Posterior cingulate gyrus (tissue), 11 donors: Measurements from ENCODE around the gene FAM135A.
"Not testable (repeated sequence)": the region's sequence is repeated elsewhere in the genome, so short reads cannot be mapped to it uniquely, and the experiment has no call there.

ENCODE experiments used
- DNase-seq, 10 donors: peaks; one replicate each; pipeline versions ENCODE4 v3.0.0 to v3.0.0-alpha.2; 2020 to 2021; ENCODE audit warnings: mixed read lengths in 3 of 10
- intact Hi-C: fragments of 100-400 bp; cut with DNase I; formaldehyde crosslinking; loops from one replicate; pipeline ENCODE4 v1.15.1; 2023

FAM135A gene

DNA sequence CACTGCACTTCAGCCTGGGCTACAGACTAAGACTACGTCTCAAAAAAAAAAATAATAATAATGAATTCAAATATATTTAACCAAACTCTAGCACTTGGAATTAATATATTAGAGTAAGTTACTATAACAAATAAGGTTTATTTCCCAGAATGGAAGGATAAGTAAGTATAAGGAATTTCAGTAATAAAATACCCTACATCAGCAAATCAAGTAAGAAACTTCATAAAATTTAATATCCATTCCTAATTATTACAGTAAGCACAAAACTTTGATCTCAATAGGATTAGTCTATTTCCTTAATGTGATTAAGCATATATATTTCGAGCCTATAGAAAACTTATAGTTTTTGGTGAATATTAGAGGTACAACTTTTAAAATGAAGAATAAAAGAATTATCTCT, 116.7 kb downstream of the FAM135A start:
- intact Hi-C loops = no loop called here
- DNase-seq = no peak

DNA sequence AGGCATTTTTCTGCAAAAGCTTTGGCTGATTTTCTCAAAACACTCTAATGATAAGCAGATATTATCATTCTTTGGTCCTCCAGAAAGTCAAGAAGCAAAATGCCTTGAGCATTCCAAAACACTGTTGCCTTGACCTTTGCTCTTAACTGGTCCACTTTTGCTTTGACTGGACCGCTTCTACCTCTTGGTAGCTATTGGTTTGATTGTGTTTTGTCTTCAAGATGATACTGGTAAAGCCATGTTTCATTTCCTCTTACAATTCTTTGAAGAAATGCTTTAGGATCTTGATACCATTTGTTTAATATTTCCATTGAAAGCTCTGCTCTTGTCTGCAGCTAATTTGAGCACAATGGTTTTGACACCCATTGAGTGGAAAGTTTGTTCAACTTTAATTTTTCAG, 117.8 kb downstream of the FAM135A start:
- DNase-seq = no peak

DNA sequence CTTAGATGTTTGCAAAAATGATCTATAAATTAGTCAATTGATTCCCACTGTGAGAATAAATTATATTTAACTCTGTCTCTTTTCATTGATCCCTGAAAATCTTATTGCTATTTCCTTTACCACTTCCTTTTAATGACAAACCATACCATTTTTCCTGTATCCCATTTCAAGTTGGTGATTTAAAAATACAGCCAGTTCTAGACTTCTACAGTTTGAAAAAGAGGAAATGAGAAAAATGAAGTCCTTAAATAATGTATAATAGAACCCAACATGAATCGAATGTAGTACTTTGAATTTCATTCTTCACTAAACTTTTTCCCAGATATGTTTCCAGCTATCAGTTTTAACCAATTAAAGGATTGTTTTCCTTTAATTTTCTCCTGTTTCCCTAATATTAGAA, 124.0 kb downstream of the FAM135A start:
- intact Hi-C loops = no loop called here
- no peak for DNase-seq

More for the DNA sequence above, 117.8 kb downstream of the FAM135A start:
- intact Hi-C loops = no loop called here

DNA sequence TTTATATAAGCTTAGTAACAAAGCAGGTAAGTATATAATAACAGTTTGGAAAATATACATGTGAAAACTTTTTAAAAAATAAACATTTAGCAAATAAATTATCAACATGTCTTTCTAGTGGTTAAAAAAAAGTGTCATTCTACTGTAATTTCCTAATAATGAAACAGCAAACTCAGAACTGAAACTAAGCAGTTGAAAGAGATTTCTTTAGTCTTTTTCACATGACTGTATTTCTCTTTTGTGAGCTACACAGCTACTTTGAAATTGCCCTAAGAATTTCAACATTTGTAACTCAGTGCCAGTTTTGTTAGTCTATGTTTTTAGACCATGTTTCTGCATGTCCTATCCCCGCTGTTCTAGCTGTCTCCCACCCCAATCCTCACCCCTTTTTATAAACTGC, 125.1 kb downstream of the FAM135A start:
- DNase-seq = no peak
- intact Hi-C loops = no loop called here

DNA sequence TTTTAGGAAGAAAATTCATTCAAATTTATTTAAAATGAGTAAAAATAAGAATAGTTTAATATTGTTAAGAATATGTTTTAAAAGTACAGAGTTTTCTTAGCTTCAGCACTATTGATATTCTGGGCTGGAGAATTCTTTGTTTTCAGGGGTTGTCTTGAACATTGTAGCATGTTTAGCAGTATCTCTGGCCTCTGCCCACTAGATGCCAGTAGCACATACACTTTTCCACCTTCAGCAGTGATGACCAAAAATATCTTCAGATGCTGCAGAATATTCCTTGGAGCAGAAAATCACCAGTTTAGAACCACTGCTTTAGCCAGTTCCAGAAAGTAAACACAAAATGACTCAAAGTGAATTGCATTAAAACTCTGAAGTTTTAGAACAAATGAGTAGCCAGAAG, 134.0 kb downstream of the FAM135A start:
- no peak for DNase-seq

DNA sequence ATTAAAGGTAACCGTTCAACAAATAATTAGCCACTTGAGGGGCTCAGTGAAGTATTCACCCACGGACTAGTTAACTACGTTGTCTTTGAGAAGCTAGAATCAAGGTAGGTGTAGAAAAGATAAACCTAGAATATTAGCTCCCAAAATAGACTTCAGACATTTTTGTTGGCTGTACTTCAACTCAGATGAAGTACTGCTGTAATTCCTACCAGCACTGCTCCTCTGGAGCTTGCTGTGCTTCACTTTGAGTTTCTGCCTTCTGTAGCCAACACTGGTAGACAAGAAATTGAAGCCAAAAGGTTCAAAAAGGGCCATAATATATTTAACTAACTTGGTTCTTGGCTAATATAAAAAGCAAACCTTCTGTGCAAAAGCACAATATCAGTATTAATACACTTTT, 134.6 kb downstream of the FAM135A start:
- no peak for DNase-seq
- intact Hi-C loops = loop anchor here (1.0 kb wide), 1 partner anchor 138 kb away; no protein-coding TSS in a partner anchor

More for the DNA sequence above, 134.0 kb downstream of the FAM135A start:
- intact Hi-C loops = loop anchor here (1.0 kb wide), 1 partner anchor 139 kb away; no protein-coding TSS in a partner anchor

DNA sequence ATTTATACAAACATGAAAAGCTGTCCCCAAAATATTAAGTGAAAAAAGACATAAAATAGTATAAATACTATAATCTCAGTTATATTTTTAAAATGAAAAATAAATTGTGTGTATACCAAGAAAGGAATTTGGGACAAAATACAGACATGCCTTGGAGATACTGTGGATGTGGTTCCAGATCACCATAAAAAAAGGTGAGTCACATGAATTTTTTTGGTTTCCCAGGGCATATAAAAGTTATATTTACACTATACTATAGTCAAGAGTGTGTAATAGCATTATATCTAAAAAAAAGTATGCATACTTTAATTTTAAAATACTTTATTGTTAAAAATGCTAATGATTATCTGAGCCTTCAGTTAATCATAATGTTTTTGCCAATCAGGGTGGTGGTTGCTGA, 136.0 kb downstream of the FAM135A start:
- DNase-seq = no peak
- intact Hi-C loops = no loop called here

DNA sequence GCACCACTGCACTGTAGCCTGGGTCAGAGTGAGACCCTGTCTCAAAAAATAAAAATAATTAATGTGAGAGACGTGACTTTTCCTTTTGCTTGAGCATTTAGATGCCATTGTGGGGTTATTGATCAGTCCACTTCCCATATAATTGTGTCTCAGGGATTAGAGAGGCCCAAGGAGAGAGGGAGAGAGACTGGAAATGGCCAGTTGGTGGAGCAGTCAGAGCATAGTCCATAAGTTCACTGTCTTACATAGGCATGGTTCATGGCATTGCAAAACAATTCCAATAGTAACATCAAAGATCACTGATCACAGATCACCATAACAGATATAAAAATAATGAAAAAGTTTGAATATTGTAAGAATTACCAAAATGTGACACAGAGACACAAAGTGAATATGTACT, 138.3 kb downstream of the FAM135A start:
- no peak for DNase-seq
- intact Hi-C loops = no loop called here

DNA sequence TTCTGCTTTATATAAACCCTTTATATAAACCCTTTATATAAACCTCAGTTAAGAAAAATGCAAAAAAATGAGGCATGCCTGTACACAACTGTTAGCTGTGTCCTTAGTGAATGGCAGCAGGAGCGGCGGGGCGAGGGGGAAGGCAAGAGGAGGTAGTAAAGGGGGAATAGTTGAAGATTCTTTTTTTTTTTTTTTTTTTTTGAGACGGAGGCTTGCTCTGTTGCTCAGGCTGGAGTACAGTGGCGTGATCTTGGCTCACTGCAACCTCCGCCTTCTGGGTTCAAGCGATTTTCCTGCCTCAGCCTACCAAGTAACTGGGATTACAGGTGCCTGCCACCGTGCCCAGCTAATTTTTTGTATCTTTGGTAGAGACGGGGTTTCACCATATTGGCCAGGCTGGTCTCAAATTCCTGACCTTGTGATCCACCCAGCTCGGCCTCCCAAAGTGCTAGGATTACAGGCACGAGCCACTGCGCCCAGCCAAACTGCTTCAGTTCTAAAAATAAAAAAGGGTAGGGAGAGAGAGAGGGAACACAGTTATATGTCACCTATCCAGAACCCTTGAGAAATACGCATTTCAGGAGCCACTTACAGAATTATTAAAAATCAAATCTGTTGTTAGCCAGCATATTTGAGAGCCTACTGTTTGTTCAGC, 139.1 kb downstream of the FAM135A start:
- intact Hi-C loops = loop anchor here (2.0 kb wide), 1 partner anchor 52 kb away; no protein-coding TSS in a partner anchor

DNA sequence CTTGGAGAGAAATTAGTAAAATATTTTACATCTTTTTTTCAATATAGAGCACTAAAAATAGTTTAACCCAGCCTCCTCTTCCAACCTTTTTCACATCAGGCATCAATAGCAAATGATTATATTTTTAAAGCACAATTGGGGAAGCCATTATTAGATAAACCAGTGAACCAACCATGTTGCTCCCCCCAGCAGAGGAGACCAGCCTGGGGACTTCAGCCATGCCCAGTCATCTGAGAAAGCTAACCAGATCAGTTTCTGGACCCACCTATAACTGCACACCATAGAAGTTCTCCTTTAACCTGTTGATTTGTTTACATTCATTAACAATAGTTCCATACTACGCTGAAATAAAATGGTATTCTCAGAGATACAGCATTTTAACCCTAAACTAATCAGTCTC, 139.7 kb downstream of the FAM135A start:
- intact Hi-C loops = loop anchor here (2.0 kb wide), 1 partner anchor 52 kb away; no protein-coding TSS in a partner anchor
- no peak for DNase-seq

More for the DNA sequence above, 139.1 kb downstream of the FAM135A start:
- DNase-seq = not testable (repeated sequence)

DNA sequence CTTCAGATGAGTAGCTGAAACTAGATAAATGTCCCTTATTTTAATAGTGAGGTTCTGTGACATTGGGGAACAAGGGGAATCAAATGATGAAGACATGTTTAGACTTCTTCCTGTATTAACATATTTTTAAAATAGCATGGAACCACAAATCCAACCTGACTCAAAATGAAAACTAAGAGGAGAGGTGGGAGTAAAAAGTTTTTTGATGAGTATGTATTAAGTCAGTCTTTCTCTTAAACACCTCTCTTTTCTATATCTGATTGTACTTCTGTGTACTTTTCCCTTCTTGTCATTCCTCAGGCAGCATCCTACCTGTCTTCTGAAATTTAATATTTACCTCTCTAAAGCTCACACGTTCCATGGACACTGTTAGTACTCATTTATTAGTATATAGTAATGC, 144.7 kb downstream of the FAM135A start:
- intact Hi-C loops = no loop called here
- no peak for DNase-seq

DNA sequence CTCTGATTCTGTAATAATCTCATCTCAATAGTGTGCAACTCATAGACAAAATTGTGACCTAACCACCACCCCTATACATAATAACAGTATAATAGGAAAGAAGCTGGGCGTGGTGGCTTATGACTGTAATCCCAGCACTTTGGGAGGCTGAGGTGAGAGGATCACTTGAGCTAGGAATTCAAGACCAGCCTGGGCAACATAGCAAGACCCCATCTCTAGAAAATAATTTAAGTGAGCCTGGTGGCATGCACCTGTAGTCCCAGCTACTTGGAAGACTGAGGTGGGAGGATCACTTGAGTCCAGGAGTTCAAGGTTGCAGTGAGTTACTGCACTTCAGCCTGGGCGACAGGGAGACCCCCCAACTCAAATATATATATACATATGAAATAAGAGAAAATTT, 149.1 kb downstream of the FAM135A start:
- DNase-seq, intact Hi-C loops: not testable (repeated sequence)

DNA sequence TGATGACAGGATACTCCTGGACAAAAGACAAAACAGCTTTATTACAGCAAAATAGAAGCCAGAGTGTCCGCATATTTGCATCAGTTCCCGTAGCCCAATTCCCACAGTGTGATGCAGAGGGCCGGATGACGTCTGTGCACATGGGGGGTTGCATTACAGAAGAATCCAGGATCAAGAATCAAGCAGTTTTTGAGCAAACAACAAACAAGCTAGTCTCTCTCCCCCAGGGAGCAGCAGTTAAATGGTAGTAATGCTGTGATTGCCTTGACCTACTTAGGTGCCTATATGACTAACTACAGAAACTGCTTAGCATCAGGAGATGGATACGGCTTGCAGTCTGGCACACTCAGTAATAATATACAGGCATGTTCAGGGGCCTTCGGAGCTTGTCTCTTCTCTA, 150.2 kb downstream of the FAM135A start:
- no peak for DNase-seq
- intact Hi-C loops = no loop called here

DNA sequence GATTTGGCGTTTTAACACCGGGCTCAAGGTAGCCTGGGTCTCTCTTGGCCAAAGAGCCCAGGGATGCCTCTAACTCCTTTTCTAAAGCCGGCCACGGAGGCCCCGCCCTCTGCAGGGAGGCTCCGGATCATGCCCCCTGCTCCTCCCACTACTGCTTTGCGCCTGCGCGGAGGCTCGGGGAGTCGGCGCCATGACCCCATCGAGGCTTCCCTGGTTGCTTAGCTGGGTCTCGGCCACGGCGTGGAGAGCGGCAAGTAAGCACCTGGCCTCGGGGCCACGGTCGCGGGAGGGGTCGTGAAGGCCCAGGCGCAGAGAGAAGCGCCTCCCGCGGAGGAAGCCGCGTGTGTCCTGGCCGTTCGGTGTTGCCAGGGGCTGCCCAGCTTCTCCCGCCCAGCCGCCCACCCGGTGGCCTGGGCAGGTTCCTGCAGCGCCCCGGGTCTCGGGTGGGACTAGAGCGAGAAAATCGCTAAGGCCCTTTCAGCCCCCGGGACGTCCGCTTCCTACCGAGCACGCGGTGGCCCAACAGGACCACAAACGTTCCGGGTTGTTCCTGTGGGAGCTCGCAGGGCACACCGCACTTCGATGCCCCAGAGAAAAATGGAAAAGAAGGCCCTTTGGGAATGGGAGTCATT, 153.6 kb downstream of the FAM135A start, which contains the start of gene SDHAF4:
Gene SDHAF4, plus strand, starts transcription at position 180 of the 632 bp plus-strand sequence. Its CDS starts 11 bp downstream, at position 191.
- intact Hi-C loops = loop anchor here (5.0 kb wide), 1 partner anchor 100 kb away; the partner anchor contains the start of gene SMAP1
- peak; percentile 88 to 99 (median 94) for DNase-seq

DNA sequence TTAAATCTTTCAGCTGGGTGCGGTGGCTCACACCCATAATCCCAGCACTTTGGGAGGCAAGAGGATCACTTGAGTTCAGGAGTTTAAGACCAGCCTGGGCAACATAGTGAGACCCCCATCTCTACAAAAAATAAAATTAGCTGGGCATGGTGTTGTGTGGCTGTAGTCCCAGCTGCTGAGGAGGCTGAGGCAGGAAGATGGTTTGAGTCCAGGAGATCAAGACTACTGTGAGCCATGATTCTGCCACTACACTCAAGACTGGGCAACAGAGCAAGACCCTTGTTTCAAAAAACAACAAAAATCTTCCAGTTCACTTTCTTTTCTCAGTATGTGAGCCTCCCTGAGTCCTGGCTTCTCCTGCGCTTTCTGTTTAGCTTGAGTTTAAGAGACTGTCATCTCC, 161.3 kb downstream of the FAM135A start:
- no peak for DNase-seq
- intact Hi-C loops = no loop called here

DNA sequence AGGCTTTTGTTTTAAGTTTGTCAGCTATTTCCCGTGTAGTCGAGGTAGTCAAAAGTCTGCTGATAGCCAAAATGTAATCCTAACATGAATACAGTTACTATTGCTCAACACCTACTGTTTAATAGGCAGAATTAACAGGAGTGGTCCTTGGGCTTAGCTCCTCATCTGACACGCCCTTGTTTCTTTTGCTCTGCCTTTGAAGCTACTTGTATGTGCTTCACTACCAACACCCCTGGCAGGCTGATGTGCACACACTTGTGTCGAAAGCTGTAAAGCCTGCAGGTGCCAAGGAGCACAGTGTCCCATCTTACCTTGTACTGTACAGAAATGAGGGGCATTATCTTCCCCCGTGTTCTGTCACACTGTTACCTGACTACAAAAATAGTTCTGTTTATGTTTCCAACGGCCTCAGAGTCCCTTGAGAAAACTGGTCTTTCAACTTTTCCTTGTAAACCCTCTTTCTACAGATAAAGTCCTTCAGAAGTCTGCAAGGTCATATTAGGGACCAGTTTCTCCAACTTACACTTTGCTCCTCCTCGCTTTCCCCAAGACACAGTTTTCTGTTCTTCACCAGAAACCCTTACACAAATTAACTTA, 162.7 kb downstream of the FAM135A start:
- DNase-seq = no peak
- intact Hi-C loops = no loop called here

DNA sequence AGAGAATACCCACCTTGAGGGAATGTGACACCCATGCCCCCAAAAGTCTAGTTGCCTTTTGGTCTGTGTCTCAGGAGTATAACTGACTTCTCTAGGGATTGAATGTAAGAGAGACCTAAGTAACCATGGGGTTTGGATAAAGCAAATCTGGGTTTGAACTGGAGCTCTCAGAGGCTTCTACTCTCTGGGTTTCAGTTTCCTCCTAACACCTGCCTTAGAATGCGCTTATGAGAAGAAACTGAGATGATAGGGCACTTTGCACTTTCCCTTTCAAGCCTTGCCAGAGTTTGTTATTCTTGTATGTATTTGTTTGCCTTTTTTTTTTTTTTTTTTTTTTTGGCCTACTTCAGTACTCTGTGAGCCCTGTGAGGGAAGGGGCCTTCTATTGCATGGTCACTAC, 172.8 kb downstream of the FAM135A start:
- intact Hi-C loops = no loop called here
- DNase-seq = no peak

DNA sequence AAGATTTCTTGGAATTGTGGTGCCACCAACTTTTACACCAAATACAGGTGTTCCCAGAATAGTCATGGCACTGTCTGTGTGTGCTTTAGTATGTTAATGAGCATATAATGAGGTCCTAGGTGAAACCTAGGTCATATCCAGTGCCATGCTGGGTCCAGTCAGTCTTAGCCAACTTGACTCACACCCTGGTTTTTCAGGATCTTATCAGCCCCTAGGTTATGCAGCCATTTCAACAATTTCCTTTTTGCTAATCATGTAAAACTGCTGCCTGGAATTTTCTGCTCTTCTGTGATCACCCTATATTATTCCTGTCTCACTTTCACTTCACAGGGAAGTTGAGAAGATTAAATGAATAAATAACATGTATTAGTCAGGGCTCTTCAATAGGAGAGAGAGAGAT, 177.1 kb downstream of the FAM135A start:
- DNase-seq = no peak
- intact Hi-C loops = no loop called here

DNA sequence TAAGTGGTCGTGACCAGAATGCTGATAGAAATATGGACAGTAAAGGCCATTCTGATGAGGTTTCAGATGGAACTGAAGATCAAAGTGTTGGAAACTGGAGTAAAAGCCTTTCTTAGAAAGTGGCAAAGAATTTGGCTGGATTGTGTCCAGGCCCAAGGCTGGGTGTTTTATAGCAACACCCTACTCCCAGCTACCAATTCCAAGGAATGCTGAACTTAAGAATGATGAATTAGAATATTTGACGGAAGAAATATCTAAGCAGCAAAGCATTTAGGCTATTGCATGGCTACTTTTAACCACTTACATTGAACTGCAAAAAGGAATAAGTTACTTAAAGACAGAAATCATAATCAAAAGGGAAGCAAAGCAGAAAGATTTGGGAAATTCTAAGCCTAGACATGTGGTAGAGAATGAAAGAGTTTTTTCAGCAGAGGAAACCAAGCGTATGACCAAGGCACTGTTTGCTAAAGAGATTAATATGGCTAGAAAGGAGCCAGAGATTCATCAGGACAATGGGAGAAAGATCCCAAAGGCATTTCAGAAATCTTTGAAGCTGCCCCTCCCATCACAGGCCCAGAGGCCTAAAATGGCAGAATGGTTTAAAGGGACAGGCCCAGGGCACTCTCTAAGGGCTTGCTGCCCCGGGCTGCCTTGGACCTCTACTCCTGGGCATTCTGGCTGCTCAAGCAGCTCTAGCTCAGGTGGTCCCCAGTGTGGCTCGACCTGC, 179.2 kb downstream of the FAM135A start:
- DNase-seq = no peak
- intact Hi-C loops = no loop called here

DNA sequence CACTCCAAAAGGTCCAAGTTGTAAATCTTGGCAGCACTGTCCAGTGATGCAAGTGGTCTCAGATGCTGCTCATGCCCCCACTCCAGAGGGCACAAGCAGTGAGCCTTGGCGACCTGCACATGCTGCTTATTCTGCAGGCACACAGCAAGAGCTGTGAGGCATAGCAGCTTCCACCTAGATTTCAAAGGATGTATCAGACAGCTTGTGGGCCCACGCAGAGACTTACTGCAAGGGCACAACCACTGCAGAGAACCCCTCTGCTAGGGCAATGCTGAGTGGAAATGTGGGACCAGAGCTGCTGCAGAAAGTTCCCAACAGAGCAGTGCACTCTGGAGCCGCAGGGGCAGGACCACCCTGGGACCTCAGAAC, 179.8 kb downstream of the FAM135A start:
- no peak for DNase-seq
- intact Hi-C loops = no loop called here

DNA sequence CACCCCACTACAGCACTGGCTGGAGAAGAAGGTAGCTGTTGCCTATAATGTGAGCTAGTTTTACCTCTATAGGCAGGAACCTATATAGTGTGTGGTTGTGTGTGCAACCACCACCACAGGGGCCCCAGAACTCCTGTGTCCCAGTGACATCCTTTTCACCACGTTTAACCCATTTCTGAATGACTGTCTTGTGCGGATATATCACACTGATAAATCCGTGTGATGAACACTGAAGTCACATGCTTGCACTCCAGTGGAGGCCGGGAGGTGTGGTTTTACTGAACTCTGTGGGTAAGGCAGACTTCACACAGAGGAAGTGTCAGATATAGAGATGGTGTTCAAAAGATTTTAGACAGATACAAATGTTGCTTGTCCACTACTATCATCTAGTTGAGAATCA, 185.9 kb downstream of the FAM135A start:
- intact Hi-C loops = no loop called here
- no peak for DNase-seq
